ENCODE results near the gene POU3F3. TPM values are rescaled to one million over a fixed set of nuclear protein-coding genes. Genes with fewer than 3 reads are reported as not detected.

The POU3F3 gene
- total RNA-seq, 2 experiments from 2014 or later, result not detected

DNA sequence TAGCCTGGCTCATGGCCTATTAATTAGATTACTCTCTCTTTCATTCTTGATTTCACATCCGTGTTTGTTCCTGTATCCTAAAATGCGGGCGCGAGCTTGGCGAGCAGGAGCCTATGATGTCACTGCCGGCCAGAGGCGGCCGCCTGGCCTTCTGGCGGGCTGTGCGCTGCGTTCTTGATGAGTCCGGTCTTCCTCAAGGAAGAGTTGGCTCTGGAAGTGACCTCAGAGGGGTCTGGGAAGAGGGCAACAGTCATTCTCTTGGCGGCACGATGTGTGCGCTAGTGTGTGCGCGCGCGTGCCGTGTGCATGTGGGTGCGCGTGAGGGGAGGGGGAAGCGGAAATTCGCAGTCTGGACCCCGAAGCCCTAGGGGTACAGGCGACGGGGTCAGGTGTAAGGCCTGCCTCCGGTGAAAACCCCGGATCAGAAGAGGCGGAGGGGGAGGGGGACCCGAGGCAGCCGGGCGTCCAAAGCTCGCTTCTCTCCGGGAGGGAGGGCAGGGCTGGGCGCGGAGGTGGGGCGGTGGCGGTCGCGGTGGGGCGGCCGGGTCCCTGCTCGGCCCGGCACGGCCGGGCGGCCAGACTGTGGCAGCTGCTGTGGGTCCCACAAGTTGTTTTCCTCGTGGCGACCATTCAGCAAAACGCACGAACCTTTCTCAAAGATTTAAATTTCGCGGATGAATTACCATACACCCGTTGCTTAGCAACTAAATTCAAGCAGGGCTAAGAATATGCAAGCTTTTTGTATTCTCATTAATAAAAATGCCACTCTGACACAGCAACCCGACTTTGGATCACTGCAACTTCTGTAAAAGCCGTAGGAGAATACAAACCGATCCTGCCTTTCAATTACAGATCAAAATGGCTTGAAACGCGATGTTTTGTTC lies 8.4 kb downstream of the POU3F3 start:
- DNase-seq (no peak), ATAC-seq (ENCODE audit: poor library complexity) (no peak)
- Mint-ChIP-seq H3K4me3 (peak overlapping the region; percentile 7), H3K4me1 (ENCODE audit: low read depth) (peaks cover 9% of the 10 kb centered on the region), H3K36me3 (ENCODE audit: low read depth) (no peaks in the 10 kb centered on the region), H3K27me3 (peaks cover 94% of the 10 kb centered on the region), H3K27ac (no peak overlapping the region), H3K9me3 (peaks cover 2% of the 10 kb centered on the region)
- Histone ChIP-seq H3K4me1 (ENCODE audit: insufficient read depth, low read length) (peaks cover 3% of the 10 kb centered on the region), H3K36me3 (ENCODE audit: insufficient read depth, low read length) (no peaks in the 10 kb centered on the region), H3K4me3 (ENCODE audit: low read length) (no peak overlapping the region), H3K27ac (ENCODE audit: low read depth in 1 of 2, low read length in 2 of 2) (no peak overlapping the region), H3K27me3 (ENCODE audit: control insufficient read depth in 1 of 2, insufficient read depth in 2 of 2, low read length in 2 of 2) (peaks cover 75 to 96% of the 10 kb centered on the region in 2 experiments), H3K9me3 (ENCODE audit: control insufficient read depth in 1 of 2, insufficient read depth in 1 of 2, low read length in 2 of 2) (peaks cover 12 to 25% of the 10 kb centered on the region in 2 experiments)
- TF ChIP-seq, protein P1, sequence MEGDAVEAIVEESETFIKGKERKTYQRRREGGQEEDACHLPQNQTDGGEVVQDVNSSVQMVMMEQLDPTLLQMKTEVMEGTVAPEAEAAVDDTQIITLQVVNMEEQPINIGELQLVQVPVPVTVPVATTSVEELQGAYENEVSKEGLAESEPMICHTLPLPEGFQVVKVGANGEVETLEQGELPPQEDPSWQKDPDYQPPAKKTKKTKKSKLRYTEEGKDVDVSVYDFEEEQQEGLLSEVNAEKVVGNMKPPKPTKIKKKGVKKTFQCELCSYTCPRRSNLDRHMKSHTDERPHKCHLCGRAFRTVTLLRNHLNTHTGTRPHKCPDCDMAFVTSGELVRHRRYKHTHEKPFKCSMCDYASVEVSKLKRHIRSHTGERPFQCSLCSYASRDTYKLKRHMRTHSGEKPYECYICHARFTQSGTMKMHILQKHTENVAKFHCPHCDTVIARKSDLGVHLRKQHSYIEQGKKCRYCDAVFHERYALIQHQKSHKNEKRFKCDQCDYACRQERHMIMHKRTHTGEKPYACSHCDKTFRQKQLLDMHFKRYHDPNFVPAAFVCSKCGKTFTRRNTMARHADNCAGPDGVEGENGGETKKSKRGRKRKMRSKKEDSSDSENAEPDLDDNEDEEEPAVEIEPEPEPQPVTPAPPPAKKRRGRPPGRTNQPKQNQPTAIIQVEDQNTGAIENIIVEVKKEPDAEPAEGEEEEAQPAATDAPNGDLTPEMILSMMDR (IDR thresholded peaks at IDR 0.05), result no peak
- intact Hi-C loops (cut with DNase I, micrococcal nuclease), result no loop called here
- CTCF ChIA-PET, result no interaction called here
- POLR2A ChIA-PET, result no interaction called here

DNA sequence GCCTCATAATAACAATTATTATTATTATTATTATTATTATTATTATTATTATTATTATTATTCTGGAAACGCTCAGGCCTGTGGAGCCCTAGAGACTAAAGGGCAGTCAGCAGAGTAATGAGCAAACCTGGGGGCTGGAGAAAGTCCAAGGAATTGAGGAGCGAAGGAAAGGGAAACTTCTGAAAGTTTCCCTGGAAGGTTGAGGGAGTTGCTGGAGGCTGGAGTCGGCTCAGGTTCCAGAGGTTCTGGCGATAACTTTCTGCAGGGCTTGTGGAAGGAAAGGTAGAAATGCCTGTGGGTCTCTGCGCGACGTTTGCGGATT lies 9.2 kb downstream of the POU3F3 start:
- DNase-seq (no peak), ATAC-seq (ENCODE audit: poor library complexity) (no peak)
- Mint-ChIP-seq H3K4me3 (no peak overlapping the region), H3K27ac (no peak overlapping the region), H3K9me3 (peaks cover 2% of the 10 kb centered on the region), H3K4me1 (ENCODE audit: low read depth) (peaks cover 4% of the 10 kb centered on the region), H3K36me3 (ENCODE audit: low read depth) (no peaks in the 10 kb centered on the region), H3K27me3 (peaks cover 91% of the 10 kb centered on the region)
- CTCF ChIA-PET, result no interaction called here
- intact Hi-C loops (cut with DNase I, micrococcal nuclease), result no loop called here
- Histone ChIP-seq H3K36me3 (ENCODE audit: insufficient read depth, low read length) (no peaks in the 10 kb centered on the region), H3K27ac (ENCODE audit: low read depth in 1 of 2, low read length in 2 of 2) (no peak overlapping the region), H3K27me3 (ENCODE audit: control insufficient read depth in 1 of 2, insufficient read depth in 2 of 2, low read length in 2 of 2) (peaks cover 72 to 98% of the 10 kb centered on the region in 2 experiments), H3K4me3 (ENCODE audit: low read length) (no peak overlapping the region), H3K4me1 (ENCODE audit: insufficient read depth, low read length) (no peaks in the 10 kb centered on the region), H3K9me3 (ENCODE audit: control insufficient read depth in 1 of 2, insufficient read depth in 1 of 2, low read length in 2 of 2) (peaks cover 9 to 33% of the 10 kb centered on the region in 2 experiments)
- TF ChIP-seq, protein P1 (IDR thresholded peaks at IDR 0.05), result no peak
- POLR2A ChIA-PET, result no interaction called here

DNA sequence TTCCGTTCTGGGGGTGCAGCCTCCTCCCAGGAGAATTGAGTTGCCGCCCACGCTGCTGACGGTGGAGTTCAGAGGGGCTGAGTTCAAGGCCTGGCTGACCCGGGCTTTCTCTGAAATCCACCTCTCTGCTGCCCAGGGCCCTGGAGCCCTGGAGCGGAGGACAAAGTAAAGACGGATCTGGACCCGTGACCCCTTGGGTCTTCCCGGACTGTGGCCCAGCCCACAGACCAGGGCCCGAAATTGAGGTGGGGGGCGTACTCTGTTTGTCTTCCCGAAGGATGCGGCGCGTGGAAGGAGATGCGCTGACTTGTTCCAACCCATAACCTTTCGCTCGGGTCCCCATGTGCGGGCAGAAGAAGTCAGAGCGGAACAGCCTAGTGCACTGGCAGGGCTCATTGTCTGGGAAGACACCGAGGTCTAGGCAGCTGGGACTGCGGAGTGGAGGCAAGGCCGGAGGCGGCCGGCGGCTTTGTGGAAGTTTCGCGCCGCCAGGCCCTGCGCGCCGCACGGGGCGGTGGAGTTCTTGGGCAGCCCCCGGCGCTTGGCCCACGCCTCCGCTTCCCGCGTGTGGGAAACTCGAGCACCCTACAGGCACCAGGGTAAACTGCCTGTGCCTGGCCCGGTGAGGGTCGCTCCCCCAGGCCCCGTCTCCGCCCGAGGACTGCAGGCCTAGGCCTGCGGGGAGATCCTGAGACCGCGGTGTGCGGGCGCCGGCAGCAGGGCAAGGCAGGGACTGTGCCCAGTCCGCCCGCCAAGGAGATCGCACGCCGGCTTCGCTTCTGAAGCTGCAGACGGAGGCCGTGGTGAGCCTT lies 9.8 kb downstream of the POU3F3 start:
- Mint-ChIP-seq H3K9me3 (no peaks in the 10 kb centered on the region), H3K4me3 (no peak overlapping the region), H3K27ac (no peak overlapping the region), H3K27me3 (peaks cover 91% of the 10 kb centered on the region), H3K36me3 (ENCODE audit: low read depth) (no peaks in the 10 kb centered on the region), H3K4me1 (ENCODE audit: low read depth) (peaks cover 4% of the 10 kb centered on the region)
- Histone ChIP-seq H3K9me3 (ENCODE audit: control insufficient read depth in 1 of 2, insufficient read depth in 1 of 2, low read length in 2 of 2) (peaks cover 9 to 38% of the 10 kb centered on the region in 2 experiments), H3K4me3 (ENCODE audit: low read length) (no peak overlapping the region), H3K27me3 (ENCODE audit: control insufficient read depth in 1 of 2, insufficient read depth in 2 of 2, low read length in 2 of 2) (peaks cover 74 to 98% of the 10 kb centered on the region in 2 experiments), H3K27ac (ENCODE audit: low read depth in 1 of 2, low read length in 2 of 2) (no peak overlapping the region), H3K36me3 (ENCODE audit: insufficient read depth, low read length) (no peaks in the 10 kb centered on the region), H3K4me1 (ENCODE audit: insufficient read depth, low read length) (no peaks in the 10 kb centered on the region)
- ATAC-seq (ENCODE audit: poor library complexity) (no peak), DNase-seq (no peak)
- POLR2A ChIA-PET, result no interaction called here
- CTCF ChIA-PET, result no interaction called here
- TF ChIP-seq, protein P1 (IDR thresholded peaks at IDR 0.05), result no peak
- intact Hi-C loops (cut with DNase I, micrococcal nuclease), result no loop called here
